ENCODE measurements around the gene SLC38A7.
"Not testable (repeated sequence)": the region's sequence is repeated elsewhere in the genome, so short reads cannot be mapped to it uniquely, and the experiment has no call there.

Gene SLC38A7

GRCh38 chr16:58670946-58671583 lies 13.5 kb downstream of the SLC38A7 start:
- DNase-seq, result no peak

GRCh38 chr16:58670177-58670576 lies 14.4 kb downstream of the SLC38A7 start:
- DNase-seq, result no peak

GRCh38 chr16:58665200-58665599 lies 19.4 kb downstream of the SLC38A7 start:
- no peak for DNase-seq

GRCh38 chr16:58661199-58661830 lies 23.3 kb downstream of the SLC38A7 start:
- peak; percentile 13 for DNase-seq

- DNase-seq, result not testable (repeated sequence)
Observed at GRCh38 chr16:58659911-58660310, 24.7 kb downstream of the SLC38A7 start.

- DNase-seq, result no peak
Observed at GRCh38 chr16:58658796-58659211, 25.8 kb downstream of the SLC38A7 start.

- DNase-seq, result no peak
Observed at GRCh38 chr16:58656899-58657298, 27.7 kb downstream of the SLC38A7 start.

GRCh38 chr16:58655215-58655596 lies 29.4 kb downstream of the SLC38A7 start:
- DNase-seq, result no peak

- no peak for DNase-seq
Observed at GRCh38 chr16:58654560-58655214, 29.9 kb downstream of the SLC38A7 start.

- no peak for DNase-seq
Observed at GRCh38 chr16:58652741-58653140, 31.8 kb downstream of the SLC38A7 start.

- DNase-seq, result no peak
Observed at GRCh38 chr16:58651965-58652348, 32.6 kb downstream of the SLC38A7 start.

- DNase-seq, result no peak
Observed at GRCh38 chr16:58649707-58650106, 34.9 kb downstream of the SLC38A7 start.

- no peak for DNase-seq
Observed at GRCh38 chr16:58647107-58647506, 37.5 kb downstream of the SLC38A7 start.

- no peak for DNase-seq
Observed at GRCh38 chr16:58644765-58645487, 39.6 kb downstream of the SLC38A7 start.

GRCh38 chr16:58644108-58644507 lies 40.5 kb downstream of the SLC38A7 start:
- DNase-seq, result no peak

- no peak for DNase-seq
Observed at GRCh38 chr16:58640949-58641348, 43.6 kb downstream of the SLC38A7 start.

- DNase-seq, result no peak
Observed at GRCh38 chr16:58639836-58640235, 44.7 kb downstream of the SLC38A7 start.

- DNase-seq, result no peak
Observed at GRCh38 chr16:58639230-58639629, 45.3 kb downstream of the SLC38A7 start.

- no peak for DNase-seq
Observed at GRCh38 chr16:58638148-58639036, 46.2 kb downstream of the SLC38A7 start.

- DNase-seq, result not testable (repeated sequence)
Observed at GRCh38 chr16:58637021-58637420, 47.5 kb downstream of the SLC38A7 start.

- DNase-seq, result no peak
Observed at GRCh38 chr16:58636466-58636865, 48.1 kb downstream of the SLC38A7 start.

- no peak for DNase-seq
Observed at GRCh38 chr16:58635502-58635901, 49.1 kb downstream of the SLC38A7 start.
